Endothelial cell (in vitro differentiated cells): ENCODE data around the gene SMIM30. TPM values are rescaled to one million over a fixed set of nuclear protein-coding genes. Genes with fewer than 3 reads are reported as not detected.

Experiments used
- DNase-seq: peaks from one replicate; pipeline ENCODE4 v3.0.0; 2021; ENCODE audit warnings: low spot score
- H3K27ac Mint-ChIP-seq: one replicate; pipeline ENCODE4 v1.8.0; 2021; ENCODE audit warnings: mixed read lengths, inconsistent platforms; ENCODE audit not compliant: unreplicated experiment
- H3K27me3 Mint-ChIP-seq: one replicate; pipeline ENCODE4 v1.8.0; 2021; ENCODE audit warnings: mild to moderate bottlenecking, moderate library complexity, mixed read lengths, inconsistent platforms; ENCODE audit not compliant: unreplicated experiment
- H3K36me3 Mint-ChIP-seq: one replicate; pipeline ENCODE4 v1.8.0; 2021; ENCODE audit warnings: mild to moderate bottlenecking, low read depth, mixed read lengths, inconsistent platforms; ENCODE audit not compliant: unreplicated experiment
- H3K4me1 Mint-ChIP-seq: one replicate; pipeline ENCODE4 v1.8.0; 2021; ENCODE audit warnings: mild to moderate bottlenecking, mixed read lengths, inconsistent platforms; ENCODE audit not compliant: unreplicated experiment
- H3K4me3 Mint-ChIP-seq: one replicate; pipeline ENCODE4 v1.8.0; 2021; ENCODE audit warnings: mild to moderate bottlenecking, mixed read lengths, inconsistent platforms; ENCODE audit not compliant: unreplicated experiment
- H3K9me3 Mint-ChIP-seq: one replicate; pipeline ENCODE4 v1.8.0; 2021; ENCODE audit warnings: mixed read lengths, inconsistent platforms; ENCODE audit not compliant: unreplicated experiment
- CTCF ChIP-seq: fragments of 200-600 bp; sonication (generic); IDR thresholded peaks from one replicate; pipeline ENCODE4 v1.5.0; 2021; ENCODE audit warnings: antibody characterized with exemption; ENCODE audit not compliant: unreplicated experiment
- total RNA-seq: library from RNA; stranded (reverse); fragmentation: NEBNext Ultra II Directional; extraction: Animal tissue kit (Norgen Biotek cat#: 25700); gene quantifications from one replicate; pipeline ENCODE4 v1.2.1, GENCODE V29; 2021; ENCODE audit not compliant: unreplicated experiment

The SMIM30 gene
- total RNA-seq, 1 donor from 2014 or later, result 36.1 TPM

GRCh38 chr7:113109718-113110117, 8.6 kb downstream of the SMIM30 start:
- Mint-ChIP-seq H3K27ac (no peak overlapping the region), H3K4me1 (no peaks in the 10 kb centered on the region), H3K4me3 (no peak overlapping the region), H3K9me3 (no peaks in the 10 kb centered on the region), H3K36me3 (no peaks in the 10 kb centered on the region), H3K27me3 (peaks cover 2% of the 10 kb centered on the region)
- DNase-seq, result no peak
- TF ChIP-seq CTCF, result no peak

- no peak for DNase-seq
- Mint-ChIP-seq H3K36me3 (no peaks in the 10 kb centered on the region), H3K27me3 (no peaks in the 10 kb centered on the region), H3K9me3 (no peaks in the 10 kb centered on the region), H3K27ac (no peak overlapping the region), H3K4me1 (no peaks in the 10 kb centered on the region), H3K4me3 (no peak overlapping the region)
- TF ChIP-seq CTCF, result no peak
Measured at GRCh38 chr7:113100121-113100603, 18.2 kb downstream of the SMIM30 start.

- Mint-ChIP-seq H3K9me3 (no peaks in the 10 kb centered on the region), H3K4me3 (no peak overlapping the region), H3K36me3 (no peaks in the 10 kb centered on the region), H3K27me3 (no peaks in the 10 kb centered on the region), H3K27ac (no peak overlapping the region), H3K4me1 (no peaks in the 10 kb centered on the region)
- DNase-seq, result no peak
- TF ChIP-seq CTCF, result no peak
Measured at GRCh38 chr7:113099284-113099919, 19.0 kb downstream of the SMIM30 start.

- no peak overlapping the region for H3K4me3 Mint-ChIP-seq
- no peaks in the 10 kb centered on the region for H3K27me3 Mint-ChIP-seq
- no peaks in the 10 kb centered on the region for H3K36me3 Mint-ChIP-seq
- no peaks in the 10 kb centered on the region for H3K9me3 Mint-ChIP-seq
- H3K4me1 Mint-ChIP-seq, result no peaks in the 10 kb centered on the region
- no peak overlapping the region for H3K27ac Mint-ChIP-seq
- no peak for TF ChIP-seq CTCF
- no peak for DNase-seq
Measured at GRCh38 chr7:113094517-113095249, 23.7 kb downstream of the SMIM30 start.

- Mint-ChIP-seq H3K9me3 (no peaks in the 10 kb centered on the region), H3K4me3 (no peak overlapping the region), H3K27me3 (no peaks in the 10 kb centered on the region), H3K27ac (no peak overlapping the region), H3K36me3 (no peaks in the 10 kb centered on the region), H3K4me1 (no peaks in the 10 kb centered on the region)
- no peak for TF ChIP-seq CTCF
- DNase-seq, result no peak
Measured at GRCh38 chr7:113093561-113093960, 24.8 kb downstream of the SMIM30 start.
